ENCODE results near the gene PIP5K1C.

Gene PIP5K1C

DNA sequence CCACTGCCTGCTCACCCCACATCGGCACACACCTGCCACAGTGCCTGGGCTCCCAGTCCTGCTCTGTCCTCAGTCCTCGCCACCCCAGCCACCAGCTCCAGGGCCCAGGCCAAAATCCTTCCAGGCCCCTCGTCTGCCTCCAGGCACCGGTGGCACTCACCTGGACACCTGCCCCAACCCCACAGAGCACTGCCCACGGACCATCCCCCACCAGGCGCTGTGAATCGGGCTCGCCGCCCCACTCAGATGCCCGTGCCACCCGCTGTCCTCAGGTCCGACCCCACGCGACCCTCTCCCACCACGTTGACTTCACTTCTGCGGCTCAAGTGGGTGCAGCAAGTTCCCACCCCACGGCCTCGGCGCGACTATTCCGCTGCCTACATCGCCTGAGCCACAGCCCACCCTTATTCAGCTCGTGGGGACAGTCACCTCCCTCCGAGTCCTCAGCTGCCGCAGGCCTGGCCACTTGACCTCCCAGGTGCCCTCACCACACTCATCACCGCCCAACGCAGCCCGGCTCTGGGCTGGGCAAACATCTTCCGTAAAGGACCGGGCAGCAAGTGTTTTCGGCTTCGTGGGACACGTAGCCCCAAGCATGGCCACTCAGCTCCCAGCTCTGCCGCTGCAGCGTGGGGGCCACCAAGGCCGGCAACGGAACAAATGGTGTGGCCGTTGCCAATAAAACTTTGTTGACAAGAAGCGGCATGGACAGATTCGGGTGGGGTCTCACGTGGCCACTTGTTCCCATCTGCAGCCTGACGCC is 5.7 kb downstream of the PIP5K1C start:
- no peak for DNase-seq

DNA sequence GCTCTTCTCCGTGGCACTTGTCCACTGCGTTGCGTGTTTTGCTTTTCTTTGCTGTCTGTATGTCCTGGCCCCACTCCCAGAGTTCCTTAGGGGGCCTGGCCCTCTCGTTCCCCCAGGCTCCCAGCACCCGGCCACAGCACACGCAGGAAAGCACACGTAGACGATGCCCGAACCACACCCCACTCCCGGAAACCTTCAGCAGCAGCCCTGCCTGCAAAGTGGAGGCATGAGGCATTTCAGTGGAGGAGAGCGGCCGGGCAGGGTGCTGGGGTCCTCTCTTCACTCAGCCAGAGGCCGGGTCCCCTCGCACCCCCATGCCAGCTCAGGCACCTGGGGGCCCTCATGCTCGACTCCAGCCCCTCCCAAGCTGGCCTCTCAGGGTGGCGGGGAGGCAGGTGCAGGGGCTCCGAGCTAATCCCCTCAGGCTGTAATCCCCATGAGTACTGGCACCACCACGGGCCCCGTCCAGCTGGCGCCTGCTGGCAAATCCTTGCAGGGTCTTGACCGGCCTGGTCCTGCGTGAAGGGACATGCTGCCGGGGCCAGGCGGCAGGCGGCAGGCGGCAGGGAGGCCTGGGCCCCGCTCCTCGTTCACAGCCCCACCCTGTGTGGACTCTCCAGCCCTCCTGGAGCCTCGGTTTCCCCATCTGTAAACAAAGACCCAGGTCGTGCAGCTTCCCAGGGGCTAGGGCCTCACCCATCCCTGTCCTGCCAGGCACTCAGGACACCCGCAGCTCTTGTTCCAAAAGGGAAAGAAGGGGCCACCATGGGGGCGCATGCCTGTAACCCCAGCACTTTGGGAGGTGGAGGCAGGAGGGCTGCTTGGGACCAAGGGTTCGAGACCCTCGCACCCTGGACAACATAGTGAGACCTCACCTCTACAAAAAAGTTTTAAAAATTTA is 7.0 kb downstream of the PIP5K1C start:
- no peak for DNase-seq

DNA sequence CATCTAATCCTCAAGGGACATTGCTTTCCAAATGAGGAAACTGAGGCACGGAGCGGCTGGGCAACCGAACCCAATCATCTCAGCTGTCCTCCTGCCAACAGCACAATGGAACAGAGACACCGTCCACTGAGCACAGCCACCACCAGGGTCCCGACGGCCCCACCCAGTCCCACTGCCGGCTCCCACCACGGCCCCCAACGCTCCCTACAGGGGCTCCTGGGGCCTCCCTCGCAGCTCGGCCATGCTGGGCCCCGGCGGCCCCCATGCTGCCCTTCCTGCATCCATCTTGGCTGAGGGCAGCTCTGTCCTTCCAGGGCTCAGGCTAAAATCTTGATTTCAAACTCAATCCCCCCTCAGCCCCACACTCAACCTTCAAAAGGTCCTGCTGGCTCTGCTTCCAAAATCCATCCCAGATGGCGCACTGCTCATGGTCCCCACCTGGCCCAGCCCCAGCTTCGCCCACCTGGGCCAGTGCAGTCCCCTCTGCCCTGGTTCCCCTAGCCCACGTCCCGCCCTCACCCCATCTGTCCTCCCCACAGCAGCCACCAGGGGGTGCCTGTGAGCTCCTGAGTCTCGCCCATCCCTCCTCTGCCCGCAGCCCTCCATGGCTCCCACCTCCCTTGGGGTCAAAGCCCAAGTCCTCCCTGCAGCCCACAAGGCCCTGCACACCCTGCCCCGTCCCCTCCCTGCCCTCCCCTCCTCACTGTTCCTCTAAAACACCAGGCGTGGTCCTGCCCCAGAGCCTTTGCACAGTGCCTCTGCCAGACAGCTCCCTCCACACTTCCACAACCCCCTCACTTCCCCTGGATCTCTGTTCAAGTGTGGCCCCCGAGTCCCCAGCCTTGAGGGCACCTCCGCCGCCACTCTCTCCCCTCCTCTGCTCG is 7.9 kb downstream of the PIP5K1C start:
- DNase-seq = no peak

DNA sequence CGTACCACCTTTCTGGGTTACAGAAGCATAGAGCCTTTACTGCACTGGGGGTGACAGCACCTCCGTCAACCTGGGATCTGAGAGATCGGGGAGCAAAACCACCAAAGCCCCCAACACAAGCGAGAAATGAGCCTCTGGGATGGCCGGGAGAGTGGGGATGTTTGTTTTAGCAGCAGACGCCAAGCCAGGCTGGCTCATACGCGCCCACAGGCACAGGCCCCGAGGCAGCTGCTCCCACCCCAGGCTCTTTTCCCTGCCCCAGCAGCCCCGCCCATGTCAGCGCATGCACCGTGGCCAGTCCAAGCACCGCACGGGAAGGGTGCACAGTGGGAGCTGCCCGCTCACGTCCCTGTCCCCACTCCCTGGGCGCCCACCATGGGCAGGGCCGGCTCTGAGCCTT is 8.5 kb downstream of the PIP5K1C start:
- no peak for DNase-seq

DNA sequence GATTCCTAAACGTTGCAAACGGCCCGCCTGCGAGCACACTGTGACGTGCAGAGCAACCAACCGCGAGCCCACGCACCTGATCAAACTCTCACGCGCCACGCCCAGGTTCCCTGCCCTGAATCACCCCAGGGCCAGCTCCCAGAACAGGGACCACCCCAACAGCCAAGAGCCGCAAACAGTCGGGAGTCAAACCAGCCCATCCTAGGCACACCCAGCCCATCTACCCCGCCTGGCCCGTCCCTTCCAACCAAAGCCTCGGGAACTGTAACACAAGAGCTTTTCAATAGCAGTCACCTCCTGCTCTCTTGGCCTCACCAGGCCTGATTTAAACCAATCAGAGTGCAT is 8.9 kb downstream of the PIP5K1C start:
- DNase-seq = no peak

DNA sequence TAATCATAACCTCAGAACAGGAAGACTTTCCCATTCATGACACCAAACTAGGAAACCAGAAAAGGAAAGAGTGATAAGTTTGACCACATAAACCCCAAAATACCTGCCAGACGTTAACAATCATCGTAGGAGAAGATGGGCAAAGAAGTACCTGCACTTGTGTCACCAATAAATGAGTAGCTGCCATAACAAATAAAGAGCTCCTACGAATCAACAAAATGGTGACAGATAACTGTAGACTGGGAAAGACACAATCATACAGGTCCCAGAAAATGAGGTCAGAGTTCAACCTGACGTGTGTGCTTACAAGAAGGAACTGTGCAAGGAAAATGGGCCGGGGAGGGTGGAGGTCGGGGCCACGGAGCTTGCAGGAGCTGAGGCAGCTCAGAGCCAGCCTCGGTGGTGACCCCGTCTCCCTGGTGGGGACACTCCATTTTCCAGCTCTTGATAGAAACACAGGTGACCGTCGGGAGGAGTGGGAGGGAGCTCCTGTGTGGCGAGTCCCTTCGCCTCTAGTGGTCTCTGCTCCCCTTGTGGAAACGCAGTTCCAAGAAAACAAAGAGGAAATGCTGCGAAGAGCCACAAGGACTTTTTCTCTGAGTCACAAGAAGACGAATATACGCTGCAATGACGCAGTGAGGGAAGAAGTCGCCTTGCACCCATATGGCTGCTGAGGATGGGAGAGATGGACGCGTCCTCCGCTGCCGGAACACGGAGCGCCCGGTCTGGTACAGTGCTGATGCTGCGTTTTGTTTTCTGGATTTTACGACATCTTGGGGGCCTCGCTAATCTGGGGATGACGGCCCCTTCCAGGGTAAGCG is 9.5 kb downstream of the PIP5K1C start:
- no peak for DNase-seq

DNA sequence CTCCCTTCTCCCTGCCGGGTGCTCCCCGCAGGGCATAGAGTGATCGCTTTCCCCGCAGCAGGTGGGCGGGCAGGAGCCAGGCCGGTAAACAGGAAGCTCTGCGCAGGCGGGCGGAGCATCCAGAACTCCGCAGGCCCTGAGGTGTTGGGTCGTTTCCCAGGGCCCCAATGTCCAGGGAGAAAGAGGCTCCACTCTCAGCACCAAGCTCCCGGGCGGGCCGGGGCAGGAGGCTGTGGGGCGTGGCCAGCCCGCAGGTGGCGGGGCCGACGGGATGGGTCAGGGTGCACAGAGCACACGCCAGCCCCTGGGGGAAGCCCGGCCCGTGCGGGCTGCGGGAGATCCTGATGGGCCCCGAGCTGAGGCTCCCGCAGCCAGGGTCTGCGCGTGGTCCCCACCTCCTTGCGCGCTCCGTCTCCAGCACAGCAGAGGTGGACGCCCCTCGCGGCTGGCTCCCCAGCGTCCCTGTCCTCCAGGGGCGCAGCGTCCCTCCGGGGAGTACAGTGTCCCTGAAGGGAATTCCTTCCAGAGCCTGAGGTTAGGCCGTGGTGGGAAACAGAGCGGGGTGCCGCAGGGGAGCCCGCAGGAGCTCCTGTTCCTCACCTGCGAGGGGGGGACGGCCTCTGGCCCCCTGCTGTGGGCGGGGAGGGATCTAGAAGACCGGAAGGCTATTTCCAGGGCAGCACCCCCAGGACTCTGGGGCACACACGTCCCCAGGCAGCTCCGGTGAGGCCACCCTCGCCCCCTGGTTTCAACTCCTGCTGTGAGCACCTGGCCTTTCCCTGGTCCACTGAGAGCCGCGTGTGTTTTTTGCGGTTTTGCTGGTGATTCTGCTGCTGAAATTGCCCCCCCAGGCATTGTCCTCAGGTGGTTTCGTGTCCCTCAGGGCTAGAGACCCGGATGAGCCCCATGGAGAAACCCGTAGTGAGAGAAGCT is 12.2 kb downstream of the PIP5K1C start:
- DNase-seq = no peak

DNA sequence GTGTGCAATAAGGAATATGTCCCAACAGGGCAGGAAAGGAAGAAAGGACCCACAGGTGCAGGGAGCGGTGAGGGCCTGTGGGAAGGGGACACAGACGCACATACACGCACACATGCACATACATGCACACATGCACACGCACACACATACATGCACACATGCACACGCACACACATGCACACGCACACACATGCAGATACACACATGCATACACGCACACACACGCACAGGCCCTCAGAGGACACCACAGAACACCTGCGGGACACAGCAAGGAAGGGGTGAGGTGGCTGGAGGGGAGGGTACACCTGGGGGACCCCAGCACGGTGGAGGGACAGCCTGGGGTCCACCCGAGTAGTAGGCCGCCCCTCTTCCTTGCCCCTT is 12.9 kb downstream of the PIP5K1C start:
- no peak for DNase-seq

DNA sequence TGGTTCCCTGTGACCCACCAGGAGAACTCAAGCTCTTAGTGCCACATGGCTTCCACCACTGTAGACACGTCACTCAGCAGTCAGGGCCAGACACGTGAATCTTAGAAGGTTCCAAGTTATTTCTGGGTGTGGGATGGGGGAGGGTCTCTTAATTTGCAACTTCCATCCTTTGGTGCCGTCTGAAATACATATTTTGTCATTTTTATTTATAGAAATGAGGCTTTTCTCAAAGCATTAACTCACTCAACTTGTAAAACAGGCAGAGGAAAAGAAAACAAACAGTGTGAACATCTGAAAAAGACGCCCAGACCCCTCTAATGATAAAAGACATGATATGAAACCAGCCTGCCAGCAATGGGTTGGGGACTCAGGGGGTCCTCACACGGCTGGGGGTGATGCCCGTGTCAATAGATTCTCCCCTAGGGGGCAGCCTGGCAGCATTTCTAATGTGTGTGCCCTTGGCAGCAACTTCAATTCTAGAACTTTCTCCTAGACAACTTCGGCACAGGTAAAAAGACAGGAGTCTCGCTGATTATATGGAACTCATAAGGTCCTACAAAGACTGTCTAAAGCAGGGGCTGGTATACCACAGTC is 15.4 kb downstream of the PIP5K1C start:
- no peak for DNase-seq

DNA sequence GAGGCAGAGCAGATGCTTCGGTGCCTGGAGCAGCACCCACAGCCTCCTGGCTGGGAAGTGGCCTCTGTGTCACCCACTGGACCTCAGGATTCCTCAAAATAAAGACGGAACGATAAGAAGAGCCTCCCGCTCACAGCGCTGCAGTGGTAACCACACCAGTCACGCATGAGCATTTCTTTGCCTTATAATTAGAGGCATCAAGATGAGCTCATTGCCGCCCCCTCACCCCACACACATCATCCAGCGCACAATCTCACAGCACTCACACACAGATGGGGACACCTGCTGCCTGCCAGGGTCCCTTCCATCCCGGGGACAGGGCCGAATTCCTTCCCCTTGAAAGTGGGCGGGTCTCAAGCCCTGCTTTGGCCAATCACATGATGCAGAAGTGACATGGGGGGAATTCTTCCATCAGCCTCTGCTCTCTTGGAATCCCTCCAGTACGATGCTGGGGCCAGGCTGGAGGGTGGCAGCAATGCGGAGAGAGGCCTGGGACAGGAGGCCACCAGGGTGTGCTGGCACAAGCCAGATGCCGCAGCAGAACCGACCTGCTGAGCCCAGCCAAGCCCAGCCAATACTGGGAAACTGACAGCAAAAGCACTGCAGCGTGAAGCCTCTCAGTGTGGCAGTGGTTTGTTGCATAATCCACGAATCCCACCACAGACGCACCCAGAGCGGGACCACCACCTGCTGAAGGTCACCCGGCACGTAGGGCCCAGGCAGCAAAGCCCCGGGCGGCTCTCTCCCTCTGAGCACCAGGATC is 16.0 kb downstream of the PIP5K1C start:
- no peak for DNase-seq

DNA sequence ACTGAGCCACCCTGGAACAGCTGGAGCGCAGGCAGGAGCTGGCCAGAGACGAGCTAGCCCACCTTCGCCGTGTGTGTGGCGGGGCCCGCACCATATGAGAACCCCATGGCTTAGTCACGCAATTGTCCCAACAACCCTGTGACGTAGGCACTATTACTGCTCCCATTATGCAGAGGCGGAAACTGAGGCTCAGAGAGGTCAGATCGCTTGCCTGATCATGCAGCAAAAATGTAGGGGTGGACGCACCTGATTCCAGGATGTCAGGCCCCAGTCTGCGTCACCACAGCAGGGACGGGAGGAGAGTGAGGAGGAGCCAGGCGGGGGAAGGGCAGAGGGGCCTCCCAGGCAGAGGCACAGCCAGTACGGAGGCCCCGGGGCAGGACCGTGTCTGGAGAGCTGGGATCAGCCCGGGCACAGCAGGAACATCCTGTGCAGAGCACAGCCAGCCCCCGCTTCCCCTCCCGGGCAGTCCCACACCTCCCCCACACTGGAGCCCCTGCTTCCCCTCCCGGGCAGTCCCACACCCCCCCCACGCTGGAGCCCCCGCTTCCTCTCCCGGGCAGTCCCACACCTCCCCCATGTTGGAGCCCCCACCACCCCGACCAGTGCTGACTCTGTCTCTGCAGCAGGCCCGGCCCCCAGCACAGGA is 16.7 kb downstream of the PIP5K1C start:
- no peak for DNase-seq

DNA sequence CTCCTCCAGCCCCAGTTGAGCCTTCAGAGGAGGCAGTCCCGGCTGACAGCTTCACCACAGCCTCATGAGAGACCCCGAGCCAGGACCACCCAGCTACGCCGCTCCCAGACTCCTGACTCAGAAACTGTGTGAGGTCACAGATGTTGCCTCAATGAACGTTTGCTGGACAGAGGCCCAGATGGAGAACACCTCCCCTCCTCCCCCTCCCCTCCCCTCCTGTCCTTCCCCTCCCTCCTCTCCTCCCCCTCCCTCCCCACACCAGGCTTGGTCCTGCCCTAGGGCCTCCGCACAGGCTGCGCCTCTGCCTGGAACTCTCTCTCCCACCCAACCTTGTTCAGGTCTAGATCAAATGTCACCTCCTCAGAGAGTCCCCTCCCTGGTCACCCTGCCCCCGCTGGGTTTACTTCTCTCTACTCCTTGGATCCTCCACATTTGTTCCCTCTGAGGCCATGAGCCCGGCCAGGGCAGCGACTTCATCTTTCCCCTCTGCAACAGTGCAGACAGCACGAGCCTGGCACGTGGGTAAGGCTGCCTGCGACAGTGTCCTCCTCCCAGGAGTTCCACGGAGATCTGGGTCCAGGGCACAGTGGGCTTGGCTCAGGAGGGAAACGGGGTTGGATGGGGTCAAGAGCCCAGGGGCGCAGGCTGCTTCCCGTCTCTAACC is 17.4 kb downstream of the PIP5K1C start:
- no peak for DNase-seq

DNA sequence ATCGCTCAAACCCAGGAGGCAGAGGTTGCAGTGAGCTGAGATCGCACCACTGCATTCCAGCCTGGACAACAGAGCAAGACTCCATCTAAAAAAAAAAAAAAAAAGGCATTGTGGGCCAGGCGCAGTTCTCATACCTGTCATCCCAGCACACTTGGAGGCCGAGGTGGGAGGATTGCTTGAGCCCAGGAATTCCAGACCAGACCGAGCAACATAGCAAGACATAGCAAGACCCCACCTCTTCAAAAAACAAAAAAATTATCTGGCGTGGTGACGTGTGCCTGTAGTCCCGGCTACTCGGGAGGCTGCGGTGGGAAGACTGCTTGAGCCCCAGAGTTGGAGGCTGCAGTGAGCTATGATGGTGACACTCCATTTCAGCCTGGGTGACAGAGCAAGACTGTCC is 18.0 kb downstream of the PIP5K1C start:
- DNase-seq = no peak

DNA sequence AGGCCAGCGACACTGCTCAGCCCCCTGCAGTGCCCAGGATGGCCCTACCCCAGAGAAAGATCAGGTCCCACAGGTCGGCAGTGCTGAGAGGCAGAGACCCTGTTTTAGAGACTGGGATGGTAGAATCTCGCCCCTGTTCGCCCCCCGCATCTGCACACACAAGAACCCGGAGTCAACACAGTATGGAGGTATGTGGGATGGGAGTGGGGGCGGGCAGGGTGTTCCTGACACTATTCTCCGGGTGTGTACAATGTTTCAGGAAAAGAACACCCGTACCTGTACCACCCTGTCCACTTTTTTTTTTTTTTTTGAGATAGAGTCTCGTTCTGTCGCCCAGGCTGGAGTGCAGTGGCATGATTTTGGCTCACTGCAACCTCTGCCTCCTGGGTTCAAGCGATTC is 19.3 kb downstream of the PIP5K1C start:
- DNase-seq = no peak

DNA sequence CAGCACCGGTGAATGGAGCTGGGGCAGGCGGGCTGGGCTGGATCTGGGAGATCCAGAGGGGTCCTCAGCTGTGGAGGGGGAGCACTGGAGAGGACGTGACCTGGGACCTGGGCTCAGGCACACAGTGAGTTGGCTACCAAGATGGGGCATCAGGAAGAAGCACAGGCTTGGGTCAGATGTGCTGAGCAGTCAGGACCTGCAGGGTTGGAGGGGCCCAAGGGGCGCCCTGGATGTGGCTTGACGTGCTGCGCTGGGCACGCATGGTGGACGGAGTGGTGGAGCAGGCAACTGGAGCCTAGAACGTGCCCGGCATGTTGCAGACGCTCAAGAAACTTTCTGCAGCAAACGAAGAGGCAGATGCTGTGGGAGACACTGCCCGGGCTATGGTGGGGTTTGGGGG is 20.7 kb downstream of the PIP5K1C start:
- DNase-seq = no peak

DNA sequence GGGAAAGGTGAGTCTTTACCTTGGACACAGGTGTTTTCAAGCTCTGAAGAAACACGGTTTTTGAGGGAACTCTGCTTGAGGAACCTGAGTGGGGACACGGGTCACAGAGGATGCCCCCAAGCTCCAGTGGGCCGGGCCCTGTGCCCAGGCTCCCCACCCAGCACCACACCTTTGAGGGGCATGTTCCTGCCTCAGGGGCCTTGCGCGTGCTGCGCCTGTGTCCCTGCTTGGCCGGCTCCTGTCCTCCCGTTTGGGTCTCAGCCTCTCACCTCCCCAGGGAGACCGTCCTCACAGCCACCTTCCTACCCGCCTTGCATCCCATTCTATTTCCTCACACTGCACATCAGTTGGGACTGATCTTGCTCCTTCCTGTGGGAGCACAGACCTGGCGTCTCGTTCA is 21.1 kb downstream of the PIP5K1C start:
- no peak for DNase-seq

DNA sequence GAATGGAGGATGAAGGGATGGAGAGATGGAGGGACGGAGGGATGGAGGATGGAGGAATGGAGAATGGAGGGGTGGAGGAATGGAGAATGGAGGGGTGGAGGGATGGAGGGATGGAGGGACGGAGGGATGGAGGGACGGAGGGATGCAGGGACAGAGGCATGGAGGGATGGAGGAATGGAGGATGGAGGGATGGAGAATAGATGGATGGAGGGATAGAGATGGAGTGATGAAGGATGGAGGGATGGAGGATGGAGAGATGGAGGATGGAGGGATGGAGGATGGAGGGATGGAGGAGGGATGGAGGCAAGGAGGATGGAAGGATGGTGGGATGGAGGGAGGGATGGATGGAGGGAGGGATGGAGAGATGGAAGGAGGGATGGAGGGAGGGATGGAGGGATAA is 22.1 kb downstream of the PIP5K1C start:
- no peak for DNase-seq

DNA sequence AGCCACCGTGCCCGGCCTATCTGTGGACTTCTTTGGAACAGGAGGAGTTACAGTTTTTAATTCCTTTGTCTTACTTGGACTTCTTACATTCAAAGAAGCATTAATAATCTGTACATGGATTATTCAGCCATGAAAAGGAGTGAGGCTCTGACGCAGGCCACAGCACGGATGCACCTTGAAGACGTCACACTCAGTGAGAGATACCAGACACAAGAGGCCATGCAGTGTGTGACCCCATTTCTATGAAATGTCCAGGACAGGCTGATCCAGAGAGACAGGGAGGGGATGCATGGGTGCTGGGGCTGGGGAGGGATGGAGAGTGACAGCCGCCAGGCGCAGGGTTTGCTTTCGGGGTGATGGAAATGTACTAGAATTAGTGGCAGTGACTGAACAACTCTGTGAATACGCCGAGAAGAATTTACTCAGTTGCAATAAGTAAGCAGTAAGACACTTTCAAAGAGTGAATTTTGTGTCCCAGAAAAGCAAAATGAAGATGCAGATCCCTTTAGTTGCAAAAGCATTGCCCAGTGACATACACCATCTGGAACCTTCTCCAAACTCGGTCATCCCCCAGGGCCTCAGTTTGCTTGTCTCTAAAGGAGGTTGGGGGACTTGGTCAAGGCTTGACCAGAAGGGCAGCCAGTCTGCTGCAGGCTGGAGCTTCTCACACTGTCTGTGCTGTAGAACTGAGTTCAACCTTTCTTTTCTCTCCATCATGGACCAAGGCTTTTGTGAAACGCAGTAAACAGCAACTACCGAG is 25.3 kb downstream of the PIP5K1C start:
- no peak for DNase-seq

All from NCI-H1694 (cell line).